A549 treated with AZD2906 at 1 μM for 4 hours (cell line): Measurements from ENCODE around the gene PRR20D. TPM values are rescaled to one million over a fixed set of nuclear protein-coding genes. Genes with fewer than 3 reads are reported as not detected.

ENCODE experiments used
- total RNA-seq: library from RNA; stranded (reverse); fragments of 200-300 nt; extraction: Qiagen RNA extraction; gene quantifications from 5 replicates; pipeline ENCODE4 v1.2.3, GENCODE V29; 2022

The PRR20D gene
- total RNA-seq: not detected in 5 replicates

GRCh38 chr13:57160332-57160731 is at the start of gene PRR20D:
Gene PRR20D (plus strand): TSS chr13:57160632. CDS start chr13:57161019, 387 bp downstream.

GRCh38 chr13:57140235-57140968 is 20.0 kb upstream of the PRR20D start, which contains the start of gene PRR20A:
Gene PRR20A (plus strand): TSS chr13:57140918. CDS start chr13:57141305, 387 bp downstream.

GRCh38 chr13:57147188-57147587 is 13.2 kb upstream of the PRR20D start, which contains the start of gene PRR20B:
Gene PRR20B (plus strand): TSS chr13:57147488. CDS start chr13:57147875, 387 bp downstream.

GRCh38 chr13:57153761-57154160 is 6.7 kb upstream of the PRR20D start, which contains the start of gene PRR20C:
Gene PRR20C (plus strand): TSS chr13:57154061. CDS start chr13:57154448, 387 bp downstream.

GRCh38 chr13:57166897-57167296 is 6.5 kb downstream of the PRR20D start, which contains the start of gene PRR20E:
Gene PRR20E (plus strand): TSS chr13:57167197. CDS start chr13:57167584, 387 bp downstream.

Other genes starting within 250 kb of the PRR20D start
- gene PRR20A, start 19.7 kb upstream of the PRR20D start, total RNA-seq: not detected in 5 replicates
- gene PRR20B, start 13.1 kb upstream of the PRR20D start, total RNA-seq: not detected in 5 replicates
- gene PRR20C, start 6.6 kb upstream of the PRR20D start, total RNA-seq: not detected in 5 replicates
- not detected in 5 replicates for gene PRR20E, start 6.6 kb downstream of the PRR20D start, total RNA-seq